Hepatocyte (in vitro differentiated cells): ENCODE data around the gene PTPN13. TPM values are rescaled to one million over a fixed set of nuclear protein-coding genes. Genes with fewer than 3 reads are reported as not detected.
A peak's percentile ranks its signal among the peaks of the same experiment; 100 is the strongest.

Experiments
- DNase-seq: peaks from one replicate; pipeline ENCODE4 v3.0.0-alpha.2; 2016; ENCODE audit warnings: low spot score
- H2AFZ ChIP-seq: fragments of 200-600 bp; sonication (generic); 2 replicates; pipeline ENCODE4 v1.6.0; 2016; ENCODE audit warnings: antibody characterized with exemption, mild to moderate bottlenecking
- H3K27ac ChIP-seq: fragments of 200-600 bp; sonication (generic); 2 replicates; pipeline ENCODE4 v1.5.1; 2016; ENCODE audit warnings: mild to moderate bottlenecking
- H3K27me3 ChIP-seq: fragments of 200-600 bp; sonication (generic); 2 replicates; pipeline ENCODE4 v1.6.1; 2016
- H3K36me3 ChIP-seq: fragments of 200-600 bp; sonication (generic); replicated peaks from 2 replicates; pipeline ENCODE4 v1.5.1; 2016; ENCODE audit warnings: low read depth; ENCODE audit not compliant: insufficient read depth
- H3K4me1 ChIP-seq: fragments of 200-600 bp; sonication (generic); 2 replicates; pipeline ENCODE4 v1.5.1; 2016; ENCODE audit warnings: mild to moderate bottlenecking, moderate library complexity; ENCODE audit not compliant: insufficient read depth
- H3K4me2 ChIP-seq: fragments of 200-600 bp; sonication (generic); 2 replicates; pipeline ENCODE4 v1.6.0; 2016
- H3K4me3 ChIP-seq: fragments of 200-600 bp; sonication (generic); 2 replicates; pipeline ENCODE4 v1.5.1; 2016; ENCODE audit warnings: mild to moderate bottlenecking
- H3K79me2 ChIP-seq: fragments of 200-600 bp; sonication (generic); 2 replicates; pipeline ENCODE4 v1.6.0; 2017; ENCODE audit warnings: mild to moderate bottlenecking
- H3K9me2 ChIP-seq: fragments of 200-600 bp; sonication (generic); replicated peaks from 2 replicates; pipeline ENCODE4 v1.6.0; 2017; ENCODE audit warnings: mild to moderate bottlenecking; ENCODE audit not compliant: insufficient read depth
- H3K9me3 ChIP-seq: fragments of 200-600 bp; sonication (generic); 2 replicates; pipeline ENCODE4 v1.5.1; 2016; ENCODE audit warnings: low read depth, mild to moderate bottlenecking
- H4K20me1 ChIP-seq: fragments of 200-600 bp; sonication (generic); 2 replicates; pipeline ENCODE4 v1.6.0; 2016; ENCODE audit warnings: mild to moderate bottlenecking; ENCODE audit not compliant: insufficient read depth, poor library complexity, severe bottlenecking
- CTCF ChIP-seq: fragments of 200-600 bp; sonication (generic); IDR thresholded peaks from 2 replicates; pipeline ENCODE4 v1.5.1; 2016; ENCODE audit warnings: antibody characterized with exemption, mild to moderate bottlenecking; ENCODE audit not compliant: poor library complexity
- EZH2 ChIP-seq: fragments of 200-600 bp; sonication (generic); IDR thresholded peaks from 2 replicates; pipeline ENCODE4 v1.6.1; 2016; ENCODE audit warnings: antibody characterized with exemption, mild to moderate bottlenecking, borderline replicate concordance
- EZH2phosphoT487 ChIP-seq: fragments of 200-600 bp; sonication (generic); IDR thresholded peaks from one replicate; pipeline ENCODE4 v1.6.1; 2018; ENCODE audit warnings: antibody characterized with exemption, mild to moderate bottlenecking, low read depth, moderate library complexity; ENCODE audit not compliant: unreplicated experiment, severe bottlenecking
- WGBS: methylation state at CpG from one replicate; pipeline ENCODE4 v1.1.6; 2016; ENCODE audit warnings: low lambda C conversion rate; ENCODE audit errors: missing lambda C conversion rate; 5-methylcytosine and 5-hydroxymethylcytosine counted together
- polyA plus RNA-seq: library from polyadenylated mRNA; unstranded; fragments of >200 nt; fragmentation: Nextera tagmentation; extraction: Ambion mirVana; gene quantifications from 2 replicates; pipeline ENCODE4 v1.2.1, GENCODE V29; 2016
- total RNA-seq: library from RNA; depleted of rRNA; stranded (reverse); fragments of >200 nt; gene quantifications from 2 replicates; pipeline ENCODE4 v1.2.3, GENCODE V29; 2014

PTPN13 gene
- 46.3 and 52.8 TPM in 2 replicates for total RNA-seq
- 12.6 and 13.8 TPM in 2 replicates for polyA plus RNA-seq

- WGBS, result 2% methylated on average over 50 of the region's 60 CpGs
- H2AFZ ChIP-seq, result peak within 1 kb of the TSS; percentile 82
Measured at GRCh38 chr4:86593688-86594558, at the start of gene PTPN13. Gene PTPN13 (plus strand): TSS chr4:86594315. CDS start chr4:86635257, 40,942 bp downstream.

GRCh38 chr4:86547140-86547539, 47.0 kb upstream of the PTPN13 start:
- no peak overlapping the region for H2AFZ ChIP-seq
- H3K9me3 ChIP-seq, result no peaks in the 10 kb centered on the region
- H3K36me3 ChIP-seq, result no peaks in the 10 kb centered on the region
- H3K27ac ChIP-seq, result no peak overlapping the region
- H3K4me3 ChIP-seq, result no peak overlapping the region
- H3K4me1 ChIP-seq, result no peaks in the 10 kb centered on the region
- no peaks in the 10 kb centered on the region for H4K20me1 ChIP-seq
- no peak for DNase-seq
- 97% methylated on average over 17 of the region's 22 CpGs for WGBS
- no peak overlapping the region for H3K4me2 ChIP-seq
- H3K9me2 ChIP-seq, result no peaks in the 10 kb centered on the region
- H3K27me3 ChIP-seq, result no peaks in the 10 kb centered on the region
- TF ChIP-seq EZH2 (no peak), CTCF (no peak), EZH2phosphoT487 (no peak)
- H3K79me2 ChIP-seq, result no peaks in the 10 kb centered on the region

More at GRCh38 chr4:86593688-86594558, at the start of gene PTPN13:
- Histone ChIP-seq H3K9me2 (no peaks in the 10 kb centered on the region), H3K79me2 (peaks cover 37% of the 10 kb centered on the region), H3K36me3 (no peaks in the 10 kb centered on the region), H3K4me3 (peak within 1 kb of the TSS; percentile 92), H3K4me2 (peak within 1 kb of the TSS; percentile 77), H3K9me3 (no peaks in the 10 kb centered on the region), H3K4me1 (peaks cover 30% of the 10 kb centered on the region), H3K27me3 (no peaks in the 10 kb centered on the region), H4K20me1 (peaks cover under 1% of the 10 kb centered on the region), H3K27ac (peak within 1 kb of the TSS; percentile 88)
- no peak for TF ChIP-seq EZH2phosphoT487
- no peak for TF ChIP-seq EZH2
- no peak for TF ChIP-seq CTCF
- DNase-seq, result peak; percentile 99

- TF ChIP-seq EZH2 (no peak), CTCF (no peak)
- Histone ChIP-seq H3K4me3 (no peak overlapping the region), H3K4me1 (no peaks in the 10 kb centered on the region), H3K9me3 (no peaks in the 10 kb centered on the region), H2AFZ (no peak overlapping the region), H4K20me1 (no peaks in the 10 kb centered on the region), H3K27me3 (no peaks in the 10 kb centered on the region), H3K4me2 (no peak overlapping the region), H3K79me2 (no peaks in the 10 kb centered on the region), H3K36me3 (no peaks in the 10 kb centered on the region), H3K27ac (no peak overlapping the region), H3K9me2 (no peaks in the 10 kb centered on the region)
- DNase-seq, result no peak
- 89% methylated on average over 4 of the region's 4 CpGs for WGBS
Measured at GRCh38 chr4:86549163-86549788, 44.8 kb upstream of the PTPN13 start.
